Astrocyte of the spinal cord (primary cell): ENCODE measurements around the gene MAP3K8.
"Not testable (repeated sequence)": the region's sequence is repeated elsewhere in the genome, so short reads cannot be mapped to it uniquely, and the experiment has no call there.

Experiments
- DNase-seq: peaks from one replicate; pipeline ENCODE4 v3.0.0; 2011; ENCODE audit warnings: low read depth, low spot score
- H3K4me3 ChIP-seq: 2 replicates; pipeline ENCODE4 v1.5.1; 2011; ENCODE audit warnings: low read depth, mild to moderate bottlenecking, low read length, moderate library complexity
- in situ Hi-C: cut with HindIII; loops from 2 replicates; pipeline ENCODE4 v1.10.0; 2017; ENCODE audit warnings: low sequenced_read_pairs
- TF ChIP-seq, protein P1 (sequence below): IDR thresholded peaks from 2 replicates; pipeline ENCODE4 v1.5.1; 2012; ENCODE audit warnings: low read depth, mild to moderate bottlenecking, low read length, inconsistent platforms

The MAP3K8 gene

GRCh38 chr10:30466445-30466844, 32.5 kb downstream of the MAP3K8 start:
- no peak overlapping the region for H3K4me3 ChIP-seq
- TF ChIP-seq, protein P1, sequence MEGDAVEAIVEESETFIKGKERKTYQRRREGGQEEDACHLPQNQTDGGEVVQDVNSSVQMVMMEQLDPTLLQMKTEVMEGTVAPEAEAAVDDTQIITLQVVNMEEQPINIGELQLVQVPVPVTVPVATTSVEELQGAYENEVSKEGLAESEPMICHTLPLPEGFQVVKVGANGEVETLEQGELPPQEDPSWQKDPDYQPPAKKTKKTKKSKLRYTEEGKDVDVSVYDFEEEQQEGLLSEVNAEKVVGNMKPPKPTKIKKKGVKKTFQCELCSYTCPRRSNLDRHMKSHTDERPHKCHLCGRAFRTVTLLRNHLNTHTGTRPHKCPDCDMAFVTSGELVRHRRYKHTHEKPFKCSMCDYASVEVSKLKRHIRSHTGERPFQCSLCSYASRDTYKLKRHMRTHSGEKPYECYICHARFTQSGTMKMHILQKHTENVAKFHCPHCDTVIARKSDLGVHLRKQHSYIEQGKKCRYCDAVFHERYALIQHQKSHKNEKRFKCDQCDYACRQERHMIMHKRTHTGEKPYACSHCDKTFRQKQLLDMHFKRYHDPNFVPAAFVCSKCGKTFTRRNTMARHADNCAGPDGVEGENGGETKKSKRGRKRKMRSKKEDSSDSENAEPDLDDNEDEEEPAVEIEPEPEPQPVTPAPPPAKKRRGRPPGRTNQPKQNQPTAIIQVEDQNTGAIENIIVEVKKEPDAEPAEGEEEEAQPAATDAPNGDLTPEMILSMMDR, result no peak
- in situ Hi-C loops, result no loop called here
- DNase-seq, result no peak

DNA sequence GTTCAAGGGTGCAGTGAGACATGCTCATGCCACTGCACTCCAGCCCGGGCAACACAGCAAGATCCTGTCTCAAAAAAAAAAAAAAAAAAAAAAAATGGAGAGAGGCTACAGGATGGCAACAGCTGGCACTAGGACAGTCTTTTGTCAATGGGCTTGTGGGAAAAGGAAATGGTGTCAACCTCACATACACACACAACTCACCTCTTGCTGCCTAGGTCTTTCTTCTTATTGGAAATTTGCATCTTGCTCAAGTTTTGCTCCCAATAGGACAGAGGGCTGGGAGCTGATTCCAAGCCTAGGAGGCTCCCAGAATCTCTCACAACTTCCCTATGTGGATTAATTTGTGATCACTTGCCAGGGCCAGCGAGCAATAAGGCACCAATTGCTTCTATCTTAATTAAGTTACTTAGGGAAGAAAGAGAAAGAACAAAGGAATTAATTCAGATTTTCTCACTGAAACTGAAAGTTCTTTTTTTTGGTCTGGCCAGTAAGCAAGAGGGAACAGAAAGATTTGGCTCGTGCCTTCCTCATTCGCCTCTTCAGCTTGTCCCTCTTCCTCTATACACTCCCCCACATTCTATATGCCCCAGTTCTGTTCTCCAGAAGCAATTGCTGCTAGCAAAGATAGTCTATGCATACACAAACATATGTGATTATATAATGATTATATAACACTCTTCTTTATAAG, 33.8 kb downstream of the MAP3K8 start:
- in situ Hi-C loops, result no loop called here
- H3K4me3 ChIP-seq, result no peak overlapping the region
- no peak for DNase-seq
- TF ChIP-seq, protein P1, result no peak

- in situ Hi-C loops, result no loop called here
- H3K4me3 ChIP-seq, result no peak overlapping the region
- TF ChIP-seq, protein P1, result no peak
- DNase-seq, result no peak
Observed at GRCh38 chr10:30472414-30473155, 38.6 kb downstream of the MAP3K8 start.

DNA sequence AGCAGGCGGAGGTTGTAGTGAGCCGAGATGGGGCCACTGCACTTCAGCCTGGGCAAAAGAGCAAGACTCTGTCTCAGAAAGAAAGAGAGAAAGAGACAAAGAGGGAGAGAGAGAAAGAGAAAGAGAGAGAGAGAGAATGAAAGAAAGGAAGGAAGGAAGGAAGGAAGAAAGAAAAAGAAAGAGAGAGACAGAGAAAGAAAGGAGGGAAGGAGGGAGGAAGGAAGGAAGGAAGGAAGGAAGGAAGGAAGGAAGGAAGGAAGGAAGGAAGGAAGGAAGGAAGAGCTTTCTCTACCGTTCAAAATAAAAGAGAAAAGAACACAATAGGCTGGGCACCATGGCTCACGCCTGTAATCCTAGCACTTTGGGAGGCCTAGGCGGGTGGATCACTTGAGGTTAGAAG, 41.5 kb downstream of the MAP3K8 start:
- in situ Hi-C loops, DNase-seq, H3K4me3 ChIP-seq: not testable (repeated sequence)

- TF ChIP-seq, protein P1, result no peak
- no peak overlapping the region for H3K4me3 ChIP-seq
- in situ Hi-C loops, result no loop called here
- no peak for DNase-seq
Observed at GRCh38 chr10:30476511-30477155, 42.6 kb downstream of the MAP3K8 start.

DNA sequence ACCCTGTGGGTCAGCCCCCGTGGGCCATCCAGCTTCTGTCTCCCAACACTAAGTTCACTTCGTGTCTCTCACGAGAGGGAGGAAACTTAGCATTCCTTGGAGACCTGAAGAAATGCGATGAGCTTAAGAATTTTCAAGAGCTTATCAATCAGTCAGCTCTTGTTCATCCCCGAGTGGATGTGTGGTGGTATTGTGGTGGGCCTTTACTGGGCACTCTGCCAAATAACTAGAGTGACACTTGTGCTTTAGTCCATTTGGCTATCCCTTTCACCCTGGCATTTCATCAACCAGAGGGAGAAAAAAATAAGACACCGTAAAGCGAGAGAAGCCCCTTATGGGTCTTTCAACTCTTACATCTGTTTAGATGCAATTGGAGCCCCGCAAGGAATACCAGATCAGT, 45.5 kb downstream of the MAP3K8 start:
- H3K4me3 ChIP-seq, DNase-seq, in situ Hi-C loops: not testable (repeated sequence)

GRCh38 chr10:30481603-30482002, 47.6 kb downstream of the MAP3K8 start:
- in situ Hi-C loops, result no loop called here
- no peak overlapping the region for H3K4me3 ChIP-seq
- TF ChIP-seq, protein P1, result no peak
- no peak for DNase-seq
